Measurements from ENCODE around the gene ZACN. TPM values are rescaled to one million over a fixed set of nuclear protein-coding genes. Genes with fewer than 3 reads are reported as not detected.
"Not testable (repeated sequence)": the region's sequence is repeated elsewhere in the genome, so short reads cannot be mapped to it uniquely, and the experiment has no call there.

The ZACN gene
- 1 to 10 TPM in 2 of 6 donors, under 1 TPM in 2, not detected in 2; 0.70 to 1.6 (median 1.1) TPM for polyA plus RNA-seq (ENCODE audit: low read depth in 6 of 6)

DNA sequence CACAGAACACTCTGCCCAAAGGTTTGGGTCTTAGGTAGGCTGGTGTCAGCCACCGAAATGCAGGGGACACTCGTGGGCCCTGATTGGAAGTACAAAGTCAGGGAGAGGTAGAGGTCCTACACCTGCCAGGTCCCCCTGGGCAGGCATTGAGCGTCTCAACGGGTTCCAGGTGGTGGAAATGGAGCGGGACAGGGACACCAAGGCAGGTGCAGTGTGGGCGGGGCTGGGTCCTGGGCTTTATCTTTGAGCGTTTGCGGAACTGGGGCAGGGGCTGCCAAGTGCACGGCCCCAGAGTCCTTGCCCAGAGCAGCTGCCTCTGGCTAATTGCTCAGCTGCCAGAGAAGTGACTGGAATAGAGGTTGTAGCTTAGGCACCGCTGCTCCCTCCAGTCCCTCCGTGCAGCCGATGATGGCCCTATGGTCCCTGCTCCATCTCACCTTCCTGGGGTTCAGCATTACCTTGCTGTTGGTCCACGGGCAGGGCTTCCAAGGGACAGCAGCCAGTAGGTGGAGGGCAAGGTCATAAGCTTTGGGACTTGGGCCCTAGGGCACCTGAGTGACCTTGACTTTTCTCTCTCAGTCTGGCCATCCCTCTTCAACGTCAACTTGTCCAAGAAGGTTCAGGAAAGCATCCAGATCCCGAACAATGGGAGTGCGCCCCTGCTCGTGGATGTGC is at the start of gene ZACN:
Gene ZACN (plus strand): TSS at position 323 of the 675 bp plus-strand sequence. CDS start 83 bp downstream, at position 406.
- peak within 1 kb of the TSS; percentile 78 to 94 (median 91) for H3K27ac Mint-ChIP-seq
- peaks cover 28 to 37% (median 29%) of the 10 kb centered on the region in 3 donors for H3K4me1 Mint-ChIP-seq
- ATAC-seq (ENCODE audit: low read depth in 2 of 2), result no peak

DNA sequence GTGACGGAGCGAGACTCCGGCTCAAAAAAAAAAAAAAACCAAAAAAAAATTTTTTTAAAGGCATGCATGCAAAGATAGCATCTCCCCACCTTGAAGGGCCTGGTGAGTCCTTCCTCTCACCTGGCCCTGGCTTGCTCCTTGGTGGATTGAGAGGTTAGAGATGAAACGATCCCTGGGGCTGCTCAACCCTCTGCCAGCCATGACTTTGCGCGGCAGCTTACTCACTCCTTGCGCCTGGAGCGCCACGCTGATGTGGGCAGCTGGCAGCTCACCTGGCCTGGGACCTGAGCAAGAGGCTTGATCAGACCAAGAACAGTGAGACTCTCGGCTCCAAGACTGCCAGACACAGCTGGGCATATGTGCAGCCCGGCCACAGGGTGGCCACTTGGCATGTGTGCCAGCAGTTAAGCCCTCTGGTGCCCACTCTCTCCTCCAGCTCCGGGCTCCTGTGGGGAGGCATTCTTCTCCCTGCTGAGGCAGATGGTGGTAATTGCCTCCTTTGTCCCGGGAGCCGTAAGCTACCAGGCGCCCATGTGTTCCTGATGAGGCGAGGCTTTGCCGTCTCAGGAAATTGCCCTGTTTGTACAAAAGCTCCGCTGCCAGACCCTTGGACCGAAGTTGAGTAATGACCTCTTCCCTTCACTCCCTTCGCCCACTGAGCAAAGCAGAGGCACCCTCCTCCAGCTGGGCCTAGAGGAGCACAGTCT is 46.8 kb upstream of the ZACN start:
- no peak for DNase-seq
- Mint-ChIP-seq H3K27me3 (no peaks in the 10 kb centered on the region), H3K4me3 (no peak overlapping the region), H3K9me3 (no peaks in the 10 kb centered on the region), H3K27ac (peak overlapping the region in 1 of 6 donors; percentile 38), H3K36me3 (no peaks in the 10 kb centered on the region), H3K4me1 (peaks cover 11 to 12% (median 11%) of the 10 kb centered on the region in 3 donors)
- ATAC-seq (ENCODE audit: low read depth in 2 of 2), result no peak

More for the DNA sequence above, at the start of gene ZACN:
- Mint-ChIP-seq H3K9me3 (peaks cover 0 to 2% (median 0%) of the 10 kb centered on the region in 7 donors), H3K27me3 (peaks cover 38 to 43% (median 39%) of the 10 kb centered on the region in 3 donors), H3K4me3 (peak within 1 kb of the TSS in 3 of 8 donors; percentile 21 to 50 (median 32)), H3K36me3 (peaks cover 0 to 9% of the 10 kb centered on the region in 2 donors)
- no peak for DNase-seq

DNA sequence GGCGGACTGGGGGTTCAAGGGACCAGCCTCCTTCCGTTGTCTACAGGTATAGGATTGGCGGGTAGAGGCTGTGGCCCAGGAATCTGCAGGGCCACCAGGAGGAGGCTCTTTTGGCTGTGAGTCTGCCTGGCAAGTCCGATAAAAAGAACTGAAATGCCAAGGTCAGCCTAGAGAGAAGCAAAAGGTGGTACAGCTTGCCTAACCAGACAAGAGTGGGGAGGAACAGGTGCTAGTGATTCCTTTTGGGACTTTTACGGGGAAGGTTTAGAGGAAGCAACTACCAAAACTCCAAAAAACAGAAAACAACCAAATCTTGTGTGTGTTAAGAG is 46.2 kb upstream of the ZACN start:
- Mint-ChIP-seq H3K4me1 (peaks cover 11 to 12% (median 11%) of the 10 kb centered on the region in 3 donors), H3K4me3 (no peak overlapping the region), H3K36me3 (no peaks in the 10 kb centered on the region), H3K27ac (no peak overlapping the region), H3K9me3 (no peaks in the 10 kb centered on the region), H3K27me3 (no peaks in the 10 kb centered on the region)
- no peak for DNase-seq
- ATAC-seq (ENCODE audit: low read depth in 2 of 2), result no peak

DNA sequence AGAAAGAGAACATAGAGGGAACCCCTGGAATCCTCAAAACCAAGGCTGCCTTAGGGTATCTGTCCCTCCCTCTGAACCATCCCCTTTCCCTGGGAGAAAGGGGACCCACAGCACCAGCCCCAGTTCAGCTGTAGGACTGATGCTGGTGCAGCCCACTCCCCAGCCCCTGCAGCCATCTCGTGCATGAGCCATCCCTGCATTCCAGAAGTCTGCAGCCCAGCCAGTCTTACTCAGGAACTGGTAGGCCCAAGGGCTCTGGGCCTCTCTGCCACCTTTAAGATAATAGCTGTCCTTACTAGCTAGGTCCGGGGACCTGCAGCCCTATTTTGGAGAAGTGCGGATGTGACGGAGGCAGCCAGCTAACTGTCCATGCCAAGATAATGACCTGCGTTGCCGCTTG is 45.8 kb upstream of the ZACN start:
- Mint-ChIP-seq H3K27me3 (no peaks in the 10 kb centered on the region), H3K27ac (no peak overlapping the region), H3K9me3 (no peaks in the 10 kb centered on the region), H3K4me3 (no peak overlapping the region), H3K4me1 (peaks cover 11 to 12% (median 11%) of the 10 kb centered on the region in 3 donors), H3K36me3 (no peaks in the 10 kb centered on the region)
- ATAC-seq (ENCODE audit: low read depth in 2 of 2) (no peak), DNase-seq (no peak)

DNA sequence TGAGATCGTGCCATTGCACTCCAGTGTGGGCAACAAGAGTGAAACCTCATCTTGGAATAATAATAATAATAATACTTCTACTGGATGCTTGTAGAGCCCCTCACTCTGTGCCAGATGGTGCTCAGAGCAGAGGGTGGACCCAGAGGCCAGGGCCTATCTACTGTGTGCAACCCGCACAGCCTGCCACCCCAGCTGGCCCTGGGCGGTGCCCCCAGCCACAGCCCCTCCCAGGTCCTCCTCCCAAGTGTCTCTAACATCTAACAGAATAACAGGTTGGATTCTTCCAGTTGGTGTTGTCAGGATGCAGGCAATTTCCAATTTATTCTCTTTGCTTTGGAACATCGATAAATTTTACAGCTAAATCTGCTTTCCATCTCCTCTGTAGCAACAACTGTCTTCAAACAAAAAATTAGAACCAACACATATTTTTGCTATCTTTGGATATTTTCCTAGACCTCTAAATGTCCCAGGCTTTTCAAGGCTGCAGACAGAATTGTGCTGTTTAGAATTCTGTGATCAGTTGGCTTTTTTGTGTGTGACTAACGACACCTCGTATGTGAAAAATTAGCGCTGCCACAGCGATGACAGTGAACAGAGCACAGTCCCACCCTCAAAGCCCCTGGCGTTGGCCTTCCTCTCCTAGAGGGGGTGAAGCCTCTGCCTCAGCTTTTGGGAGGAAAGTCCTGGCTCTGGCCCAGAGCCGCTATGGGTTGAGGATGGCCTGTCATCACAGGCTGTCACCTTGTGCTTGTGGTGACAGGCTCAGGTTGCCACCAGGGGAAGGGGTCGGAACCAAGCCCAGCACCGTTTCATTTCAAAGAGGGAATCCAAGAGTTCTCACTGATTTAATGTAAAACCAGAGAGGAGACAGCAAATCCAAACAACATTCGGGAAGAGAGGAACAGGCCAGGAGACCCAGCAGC is 44.3 kb upstream of the ZACN start:
- peaks cover 2 to 3% (median 3%) of the 10 kb centered on the region in 3 donors for H3K4me1 Mint-ChIP-seq
- H3K27ac Mint-ChIP-seq, result peak overlapping the region in 4 of 6 donors; percentile 21 to 79 (median 64)
- DNase-seq, result no peak
- no peaks in the 10 kb centered on the region for H3K27me3 Mint-ChIP-seq
- H3K9me3 Mint-ChIP-seq, result no peaks in the 10 kb centered on the region
- H3K36me3 Mint-ChIP-seq, result peaks cover 13 to 15% of the 10 kb centered on the region in 2 donors
- H3K4me3 Mint-ChIP-seq, result no peak overlapping the region
- ATAC-seq (ENCODE audit: low read depth in 2 of 2), result no peak

DNA sequence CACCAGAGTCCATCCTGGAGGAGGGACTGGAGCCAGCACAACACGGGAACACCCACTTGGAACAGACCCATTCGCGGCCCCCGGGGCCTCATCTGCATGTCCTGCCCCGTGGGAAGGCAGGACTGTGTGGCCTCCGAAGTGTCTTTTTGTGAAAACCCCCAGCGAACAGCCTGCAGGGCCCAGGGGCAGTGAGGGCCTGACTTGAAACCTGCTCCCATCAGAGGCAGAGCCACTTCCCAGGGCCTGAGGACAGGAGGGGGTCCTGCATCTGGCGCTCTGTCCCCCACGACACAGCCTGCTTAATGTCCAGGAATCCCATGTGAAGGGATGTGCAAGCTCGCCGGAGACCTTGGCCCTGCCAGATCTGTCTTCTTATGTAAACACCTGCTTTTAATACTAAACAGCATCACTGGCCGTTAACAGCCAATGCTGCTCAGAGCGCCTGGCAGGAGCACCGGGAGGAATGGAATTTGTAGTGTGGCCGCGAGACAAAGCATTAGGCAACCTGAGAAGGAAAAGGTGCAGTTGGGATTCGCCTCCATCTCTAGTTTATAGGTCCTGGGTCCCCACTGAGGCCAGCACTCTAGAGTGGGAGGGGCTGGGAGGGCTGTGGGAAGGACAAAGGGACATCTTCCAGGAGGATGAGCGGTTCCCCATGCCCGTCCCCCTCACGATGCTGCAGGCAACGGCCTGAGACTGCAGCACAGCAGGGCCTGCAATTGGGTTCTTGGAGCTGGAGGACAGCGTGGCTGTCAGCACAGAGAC is 42.3 kb upstream of the ZACN start:
- H3K27ac Mint-ChIP-seq, result peak overlapping the region in 1 of 6 donors; percentile 38
- ATAC-seq (ENCODE audit: low read depth in 2 of 2), result no peak
- peaks cover 20 to 25% of the 10 kb centered on the region in 2 donors for H3K36me3 Mint-ChIP-seq

DNA sequence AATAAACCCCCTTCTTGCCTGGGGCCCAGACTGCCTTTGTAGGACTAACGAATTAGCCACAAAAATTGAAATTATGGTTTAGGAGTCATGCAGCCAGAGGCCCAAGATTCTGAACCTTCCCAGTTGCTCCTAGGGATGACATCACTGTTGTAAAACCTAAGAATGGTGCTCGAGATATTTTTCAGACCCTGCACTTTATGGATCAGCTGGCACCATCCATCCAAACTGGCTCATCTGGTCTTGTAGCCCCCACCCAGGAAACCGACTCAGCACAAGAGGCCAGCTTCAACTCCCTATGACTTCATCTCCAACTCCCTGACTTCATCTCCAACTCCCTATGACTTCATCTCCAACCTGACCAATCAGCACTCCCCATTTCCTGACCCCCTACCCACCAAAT is 40.9 kb upstream of the ZACN start:
- Mint-ChIP-seq H3K9me3 (no peaks in the 10 kb centered on the region), H3K4me1 (no peaks in the 10 kb centered on the region), H3K36me3 (peaks cover 20 to 25% of the 10 kb centered on the region in 2 donors), H3K27me3 (no peaks in the 10 kb centered on the region), H3K4me3 (peak overlapping the region in 1 of 8 donors; percentile 64), H3K27ac (peak overlapping the region in 2 of 6 donors; percentile 5 to 73)
- no peak for ATAC-seq (ENCODE audit: low read depth in 2 of 2)
- DNase-seq, result no peak

More for the DNA sequence above, 42.3 kb upstream of the ZACN start:
- no peaks in the 10 kb centered on the region for H3K27me3 Mint-ChIP-seq
- no peaks in the 10 kb centered on the region for H3K4me1 Mint-ChIP-seq
- DNase-seq, result no peak
- no peaks in the 10 kb centered on the region for H3K9me3 Mint-ChIP-seq
- peak overlapping the region in 1 of 8 donors; percentile 38 for H3K4me3 Mint-ChIP-seq

DNA sequence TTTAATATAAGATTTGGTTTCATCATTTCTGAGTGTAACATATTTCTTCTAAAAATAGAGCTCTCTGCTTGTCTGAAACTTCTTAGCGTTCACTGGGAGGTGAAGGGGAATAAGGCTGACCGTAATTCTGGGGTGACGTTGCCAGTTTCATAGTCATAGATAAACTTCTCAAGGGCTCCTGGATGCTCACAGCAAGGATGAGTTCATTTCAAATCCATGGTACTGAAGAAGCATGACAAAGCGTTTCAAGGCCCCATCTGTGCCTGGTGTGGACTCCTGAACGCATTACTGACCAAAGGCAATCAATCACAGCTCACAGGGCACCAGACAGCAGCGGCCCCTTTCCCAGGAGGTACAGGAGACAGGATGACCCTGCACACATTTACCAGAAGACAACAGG is 39.9 kb upstream of the ZACN start:
- Mint-ChIP-seq H3K27ac (peak overlapping the region in 1 of 6 donors; percentile 23), H3K27me3 (no peaks in the 10 kb centered on the region), H3K9me3 (no peaks in the 10 kb centered on the region), H3K36me3 (peaks cover 25 to 26% of the 10 kb centered on the region in 2 donors), H3K4me1 (no peaks in the 10 kb centered on the region), H3K4me3 (no peak overlapping the region)
- ATAC-seq (ENCODE audit: low read depth in 2 of 2), result no peak
- no peak for DNase-seq

DNA sequence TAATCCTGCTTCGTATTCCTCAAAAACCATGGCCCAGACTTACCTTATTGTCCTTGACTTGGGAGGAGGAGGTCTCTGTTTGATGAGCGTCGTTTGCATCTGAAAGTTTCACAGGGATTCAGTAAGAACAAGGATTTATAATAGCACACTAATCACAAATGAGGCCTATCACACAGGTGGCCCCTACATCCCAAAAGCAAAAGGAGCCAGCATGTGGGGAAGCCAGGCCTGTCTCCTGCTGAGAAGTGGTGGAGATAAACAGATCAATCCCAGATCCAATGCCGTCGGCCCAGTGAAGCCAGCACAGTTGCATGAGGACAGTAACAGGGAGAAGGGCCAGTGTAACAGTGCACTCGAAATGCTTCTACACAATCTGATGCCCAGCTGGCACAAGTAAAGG is 38.6 kb upstream of the ZACN start:
- Mint-ChIP-seq H3K4me1 (no peaks in the 10 kb centered on the region), H3K27me3 (no peaks in the 10 kb centered on the region), H3K27ac (peak overlapping the region in 1 of 6 donors; percentile 10), H3K4me3 (no peak overlapping the region), H3K36me3 (peaks cover 25 to 30% of the 10 kb centered on the region in 2 donors), H3K9me3 (no peaks in the 10 kb centered on the region)
- DNase-seq (no peak), ATAC-seq (ENCODE audit: low read depth in 2 of 2) (no peak)

DNA sequence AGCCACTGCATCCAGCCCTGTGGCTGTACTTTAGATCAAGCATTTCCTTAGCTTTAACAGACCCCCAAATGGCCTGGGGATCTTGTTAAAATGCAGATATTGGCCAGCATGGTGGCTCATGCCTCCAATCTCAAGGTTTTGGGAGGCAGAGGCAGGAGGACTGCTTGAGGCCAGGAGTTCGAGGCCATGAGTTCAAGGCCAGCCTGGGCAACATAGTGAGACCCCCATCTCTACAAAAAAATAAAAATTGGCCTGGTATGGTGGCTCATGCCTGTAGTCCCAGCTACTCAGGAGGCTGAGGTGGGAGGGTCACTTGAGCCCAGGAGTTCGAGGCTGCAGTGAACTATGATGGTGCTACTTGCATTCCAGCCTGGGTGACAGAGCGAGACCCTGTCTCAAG is 36.1 kb upstream of the ZACN start:
- H3K27me3 Mint-ChIP-seq; ATAC-seq (ENCODE audit: low read depth in 2 of 2); H3K4me3 Mint-ChIP-seq; DNase-seq; H3K9me3 Mint-ChIP-seq; H3K4me1 Mint-ChIP-seq: not testable (repeated sequence)
- Mint-ChIP-seq H3K27ac (peak overlapping the region in 2 of 6 donors; percentile 14 to 27), H3K36me3 (peaks cover 28 to 36% of the 10 kb centered on the region in 2 donors)

DNA sequence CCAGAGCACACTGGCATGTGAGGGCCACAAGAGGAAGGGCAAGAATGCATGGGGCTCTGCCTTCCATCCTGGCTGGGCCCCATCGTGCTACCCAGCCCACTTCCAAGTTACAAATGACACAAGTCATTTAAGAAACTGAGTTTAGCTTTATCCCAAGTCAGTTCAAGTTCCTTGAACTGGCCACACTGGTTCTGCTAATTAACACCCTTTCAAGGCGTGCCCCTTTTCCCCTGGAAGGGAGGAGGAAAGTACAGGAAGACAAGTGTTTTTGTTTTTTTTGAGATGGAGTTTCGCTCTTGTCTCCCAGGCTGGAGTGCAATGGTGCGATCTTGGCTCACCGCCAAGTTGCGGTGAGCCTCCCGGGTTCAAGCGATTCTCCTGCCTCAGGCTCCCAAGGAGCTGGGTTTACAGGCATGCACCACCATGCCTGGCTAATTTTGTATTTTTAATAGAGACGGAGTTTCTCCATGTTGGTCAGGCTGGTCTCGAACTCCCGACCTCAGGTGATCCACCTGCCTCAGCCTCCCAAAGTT is 34.4 kb upstream of the ZACN start:
- not testable (repeated sequence) for H3K4me3 Mint-ChIP-seq; ATAC-seq (ENCODE audit: low read depth in 2 of 2); H3K9me3 Mint-ChIP-seq; H3K27ac Mint-ChIP-seq; H3K27me3 Mint-ChIP-seq; H3K4me1 Mint-ChIP-seq; DNase-seq
- H3K36me3 Mint-ChIP-seq, result peaks cover 33% of the 10 kb centered on the region in 2 donors

DNA sequence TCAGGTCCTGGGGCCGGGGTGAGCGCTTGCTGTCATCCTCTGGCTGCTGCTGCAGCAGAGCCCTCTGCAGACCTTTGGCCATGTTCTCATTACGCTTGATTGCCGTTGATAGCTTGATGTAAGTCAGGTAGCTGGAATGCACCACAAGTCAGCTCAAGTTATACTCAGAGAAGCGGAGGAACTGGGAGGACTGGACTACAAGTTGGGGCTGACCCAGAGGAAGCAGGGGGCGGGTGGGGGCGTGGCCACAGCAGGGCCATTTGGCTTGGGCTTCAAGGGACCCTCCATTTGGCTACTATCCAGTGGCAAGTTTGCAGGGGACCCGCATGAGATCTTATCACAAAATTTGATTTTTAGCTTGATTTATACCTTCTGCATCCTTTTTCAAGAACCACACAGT is 32.9 kb upstream of the ZACN start:
- peak overlapping the region in 1 of 6 donors; percentile 27 for H3K27ac Mint-ChIP-seq
- H3K36me3 Mint-ChIP-seq, result peaks cover 32 to 37% of the 10 kb centered on the region in 2 donors
- no peak for ATAC-seq (ENCODE audit: low read depth in 2 of 2)
- no peaks in the 10 kb centered on the region for H3K27me3 Mint-ChIP-seq
- H3K4me1 Mint-ChIP-seq, result peaks cover 0 to 13% (median 4%) of the 10 kb centered on the region in 3 donors
- no peak for DNase-seq
- no peak overlapping the region for H3K4me3 Mint-ChIP-seq
- no peaks in the 10 kb centered on the region for H3K9me3 Mint-ChIP-seq
